Erythroblast (primary cell): ENCODE data around the gene MOB1A.

Experiments
- GATA1 ChIP-seq: IDR thresholded peaks from 2 replicates; pipeline ENCODE4 v1.6.1; 2011; ENCODE audit warnings: low read depth, mild to moderate bottlenecking, control low read depth, low read length, moderate library complexity
- POLR2A ChIP-seq: IDR thresholded peaks from 2 replicates; pipeline ENCODE4 v1.6.1; 2011; ENCODE audit warnings: mild to moderate bottlenecking, low read length

DNA sequence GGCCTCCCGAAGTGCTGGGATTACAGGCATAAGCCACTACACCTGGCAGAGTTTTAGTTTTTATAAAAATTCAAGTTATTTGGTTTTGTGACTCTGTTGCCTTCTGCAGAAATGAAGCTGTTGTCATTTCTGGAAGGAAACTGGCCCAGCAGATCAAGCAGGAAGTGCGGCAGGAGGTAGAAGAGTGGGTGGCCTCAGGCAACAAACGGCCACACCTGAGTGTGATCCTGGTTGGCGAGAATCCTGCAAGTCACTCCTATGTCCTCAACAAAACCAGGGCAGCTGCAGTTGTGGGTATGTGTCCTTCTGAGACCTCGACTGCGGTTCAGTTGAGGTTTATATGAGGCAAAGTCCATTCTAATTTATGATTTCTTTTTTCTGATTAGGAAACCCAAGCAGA is 26.9 kb upstream of the MOB1A start:
- no peak for TF ChIP-seq POLR2A
- no peak for TF ChIP-seq GATA1
